ENCODE measurements around the gene RD3L. TPM values are rescaled to one million over a fixed set of nuclear protein-coding genes. Genes with fewer than 3 reads are reported as not detected.
"Not testable (repeated sequence)": the region's sequence is repeated elsewhere in the genome, so short reads cannot be mapped to it uniquely, and the experiment has no call there.

The RD3L gene
- total RNA-seq = not detected

- Mint-ChIP-seq H3K9me3 (no peaks in the 10 kb centered on the region), H3K27me3 (ENCODE audit: low read depth) (peaks cover 45% of the 10 kb centered on the region), H3K27ac (no peak within 1 kb of the TSS), H3K36me3 (ENCODE audit: insufficient read depth in 2 of 2) (no peaks in the 10 kb centered on the region), H3K4me3 (no peak within 1 kb of the TSS), H3K4me1 (ENCODE audit: low read depth) (no peaks in the 10 kb centered on the region)
- DNase-seq (no peak), ATAC-seq (replicated peaks in 1 of 2) (no peak)
Measured at GRCh38 chr14:103941973-103942736, at the start of gene RD3L. Gene RD3L, minus strand, starts transcription at chr14:103942529. Its CDS starts 834 bp downstream, at chr14:103941695.

GRCh38 chr14:103989964-103990363 lies 47.6 kb upstream of the RD3L start:
- peaks cover 5 to 6% of the 10 kb centered on the region in 2 donors for H3K36me3 Mint-ChIP-seq (ENCODE audit: insufficient read depth in 2 of 2)
- DNase-seq (no peak), ATAC-seq (replicated peaks in 1 of 2) (no peak)
- no peak overlapping the region for H3K4me3 Mint-ChIP-seq
- no peak overlapping the region for H3K27ac Mint-ChIP-seq
- H3K27me3 Mint-ChIP-seq (ENCODE audit: low read depth) = peaks cover 33% of the 10 kb centered on the region
- H3K4me1 Mint-ChIP-seq (ENCODE audit: low read depth) = no peaks in the 10 kb centered on the region
- H3K9me3 Mint-ChIP-seq = peaks cover 3 to 7% of the 10 kb centered on the region in 2 donors

GRCh38 chr14:103989034-103989433 lies 46.7 kb upstream of the RD3L start:
- H3K4me1 Mint-ChIP-seq (ENCODE audit: low read depth) = no peaks in the 10 kb centered on the region
- DNase-seq = no peak
- no peak overlapping the region for H3K4me3 Mint-ChIP-seq
- no peak overlapping the region for H3K27ac Mint-ChIP-seq
- peaks cover 33% of the 10 kb centered on the region for H3K27me3 Mint-ChIP-seq (ENCODE audit: low read depth)
- peaks cover 3 to 7% of the 10 kb centered on the region in 2 donors for H3K9me3 Mint-ChIP-seq
- ATAC-seq (replicated peaks in 1 of 2) = no peak
- peaks cover 5 to 6% of the 10 kb centered on the region in 2 donors for H3K36me3 Mint-ChIP-seq (ENCODE audit: insufficient read depth in 2 of 2)

DNA sequence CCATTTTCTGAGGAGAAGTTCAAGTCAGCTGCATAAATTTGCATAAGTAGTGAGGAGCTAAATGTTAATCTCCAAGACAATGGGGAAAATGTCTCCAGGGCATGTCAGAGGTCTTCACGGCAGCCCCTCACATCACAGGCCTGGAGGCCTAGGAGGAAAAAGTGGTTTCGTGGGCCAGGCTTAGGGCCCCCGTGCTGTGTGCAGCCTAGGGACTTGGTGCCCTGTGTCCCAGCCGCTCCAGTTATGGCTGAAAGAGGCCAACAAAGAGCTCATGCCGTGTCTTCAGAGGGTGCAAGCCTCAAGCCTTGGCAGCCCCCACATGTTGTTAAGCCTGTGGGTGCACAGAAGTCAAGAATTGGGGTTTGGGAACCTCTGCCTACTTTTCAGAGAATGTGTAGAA lies 41.9 kb upstream of the RD3L start:
- Mint-ChIP-seq H3K36me3 (ENCODE audit: insufficient read depth in 2 of 2) (peaks cover 2% of the 10 kb centered on the region in 2 donors), H3K9me3 (peaks cover 2% of the 10 kb centered on the region in 2 donors), H3K4me3 (no peak overlapping the region), H3K27me3 (ENCODE audit: low read depth) (peaks cover 29% of the 10 kb centered on the region), H3K4me1 (ENCODE audit: low read depth) (no peaks in the 10 kb centered on the region), H3K27ac (no peak overlapping the region)
- DNase-seq = no peak
- ATAC-seq (replicated peaks in 1 of 2) = no peak

GRCh38 chr14:103980623-103981238 lies 38.4 kb upstream of the RD3L start:
- H3K4me3 Mint-ChIP-seq = not testable (repeated sequence)

GRCh38 chr14:103974575-103974974 lies 32.2 kb upstream of the RD3L start:
- ATAC-seq (replicated peaks in 1 of 2) (no peak), DNase-seq (no peak)
- Mint-ChIP-seq H3K27ac (no peak overlapping the region), H3K4me3 (no peak overlapping the region), H3K36me3 (ENCODE audit: insufficient read depth in 2 of 2) (no peaks in the 10 kb centered on the region), H3K27me3 (ENCODE audit: low read depth) (peaks cover 13% of the 10 kb centered on the region), H3K4me1 (ENCODE audit: low read depth) (no peaks in the 10 kb centered on the region), H3K9me3 (no peaks in the 10 kb centered on the region)

More at GRCh38 chr14:103980623-103981238, 38.4 kb upstream of the RD3L start:
- peak; percentile 2 to 10 for DNase-seq
- H3K27me3 Mint-ChIP-seq (ENCODE audit: low read depth) = peaks cover 16% of the 10 kb centered on the region
- H3K36me3 Mint-ChIP-seq (ENCODE audit: insufficient read depth in 2 of 2); ATAC-seq (replicated peaks in 1 of 2); H3K9me3 Mint-ChIP-seq; H3K4me1 Mint-ChIP-seq (ENCODE audit: low read depth); H3K27ac Mint-ChIP-seq: not testable (repeated sequence)

DNA sequence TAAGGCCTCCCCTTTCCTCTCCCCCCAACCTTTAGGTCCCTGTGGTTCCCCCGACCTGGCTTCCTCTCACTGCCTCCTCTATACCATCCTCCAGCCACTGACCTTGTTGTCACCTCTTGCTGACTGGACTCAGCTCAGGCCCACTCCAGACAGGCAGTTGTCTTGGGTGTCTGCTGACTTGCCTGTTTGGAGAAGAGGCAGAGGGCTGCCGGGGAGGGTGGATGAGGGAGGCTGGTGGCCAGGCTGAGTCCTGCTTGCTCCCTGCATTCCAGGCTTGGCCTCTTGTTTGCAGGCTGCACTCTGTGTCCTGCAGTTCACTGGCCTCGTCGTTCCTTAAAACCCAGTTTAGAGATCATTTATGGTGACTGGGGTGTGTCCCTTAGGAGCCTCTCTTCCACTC lies 31.0 kb upstream of the RD3L start:
- H3K9me3 Mint-ChIP-seq = no peaks in the 10 kb centered on the region
- ATAC-seq (replicated peaks in 1 of 2) = no peak
- no peaks in the 10 kb centered on the region for H3K4me1 Mint-ChIP-seq (ENCODE audit: low read depth)
- DNase-seq = no peak
- peaks cover 13% of the 10 kb centered on the region for H3K27me3 Mint-ChIP-seq (ENCODE audit: low read depth)
- no peak overlapping the region for H3K4me3 Mint-ChIP-seq
- H3K36me3 Mint-ChIP-seq (ENCODE audit: insufficient read depth in 2 of 2) = no peaks in the 10 kb centered on the region
- no peak overlapping the region for H3K27ac Mint-ChIP-seq

DNA sequence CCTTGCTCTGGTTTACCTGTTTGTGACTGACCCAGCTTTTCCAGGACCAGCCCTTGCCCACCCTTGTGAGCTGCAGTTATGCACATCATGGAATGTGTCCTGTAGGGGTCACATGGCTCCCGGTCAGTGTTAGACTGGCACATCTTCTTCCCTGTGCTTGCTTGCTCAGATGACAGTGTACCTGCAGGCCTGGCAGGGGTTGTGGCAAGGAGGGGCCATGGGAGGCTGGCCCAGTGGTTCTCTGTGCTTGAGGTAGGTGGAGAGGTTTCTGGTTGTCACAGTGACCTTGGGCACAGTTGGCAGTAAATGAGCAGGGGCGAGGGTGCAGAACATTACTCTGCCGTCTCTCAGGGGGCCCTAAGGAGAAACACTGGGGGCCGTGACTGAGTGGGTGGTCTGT lies 27.6 kb upstream of the RD3L start:
- H3K36me3 Mint-ChIP-seq (ENCODE audit: insufficient read depth in 2 of 2) = no peaks in the 10 kb centered on the region
- H3K4me3 Mint-ChIP-seq = no peak overlapping the region
- H3K27ac Mint-ChIP-seq = no peak overlapping the region
- no peaks in the 10 kb centered on the region for H3K9me3 Mint-ChIP-seq
- ATAC-seq (replicated peaks in 1 of 2) (no peak), DNase-seq (no peak)
- H3K27me3 Mint-ChIP-seq (ENCODE audit: low read depth) = peaks cover 7% of the 10 kb centered on the region
- H3K4me1 Mint-ChIP-seq (ENCODE audit: low read depth) = no peaks in the 10 kb centered on the region

- no peaks in the 10 kb centered on the region for H3K4me1 Mint-ChIP-seq (ENCODE audit: low read depth)
- no peaks in the 10 kb centered on the region for H3K9me3 Mint-ChIP-seq
- no peak for ATAC-seq (replicated peaks in 1 of 2)
- H3K4me3 Mint-ChIP-seq = no peak overlapping the region
- H3K27me3 Mint-ChIP-seq (ENCODE audit: low read depth) = peaks cover 3% of the 10 kb centered on the region
- no peak overlapping the region for H3K27ac Mint-ChIP-seq
- no peaks in the 10 kb centered on the region for H3K36me3 Mint-ChIP-seq (ENCODE audit: insufficient read depth in 2 of 2)
- DNase-seq = no peak
Measured at GRCh38 chr14:103966631-103967030, 24.3 kb upstream of the RD3L start.

GRCh38 chr14:103961928-103962578 lies 19.7 kb upstream of the RD3L start:
- no peak overlapping the region for H3K4me3 Mint-ChIP-seq
- no peaks in the 10 kb centered on the region for H3K4me1 Mint-ChIP-seq (ENCODE audit: low read depth)
- no peak for ATAC-seq (replicated peaks in 1 of 2)

DNA sequence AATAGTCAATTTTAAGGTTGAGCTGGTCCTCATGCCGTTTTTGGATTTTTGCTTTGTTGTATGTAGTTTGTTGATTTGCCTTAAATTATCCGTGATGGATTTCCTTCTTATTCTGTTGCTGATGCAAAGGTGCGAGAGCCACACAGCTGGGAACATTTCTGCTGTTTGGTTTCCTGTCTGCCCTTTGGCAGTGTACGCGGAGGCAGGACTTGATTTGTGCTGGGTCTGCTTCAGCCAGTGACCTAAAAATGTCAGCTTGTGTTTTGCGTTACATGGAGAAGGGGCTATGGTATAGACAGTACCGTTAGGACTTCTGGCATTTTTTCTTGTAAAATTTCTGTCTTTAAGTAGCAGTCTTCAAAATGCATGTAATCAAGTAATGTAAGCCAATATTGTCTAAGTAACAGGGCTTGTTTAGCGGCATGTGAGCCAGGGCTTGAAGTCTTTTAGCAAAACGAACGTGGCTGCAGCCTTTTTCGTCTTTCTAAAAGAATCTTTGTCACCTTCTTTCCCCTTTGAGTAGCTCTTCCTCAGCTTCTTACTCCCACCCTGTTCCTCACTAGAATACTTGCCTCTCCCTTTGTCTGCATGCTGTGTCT lies 18.2 kb upstream of the RD3L start:
- DNase-seq (no peak), ATAC-seq (replicated peaks in 1 of 2) (no peak)
- no peak overlapping the region for H3K4me3 Mint-ChIP-seq
- H3K9me3 Mint-ChIP-seq = no peaks in the 10 kb centered on the region
- H3K27ac Mint-ChIP-seq = no peak overlapping the region
- no peaks in the 10 kb centered on the region for H3K27me3 Mint-ChIP-seq (ENCODE audit: low read depth)
- no peaks in the 10 kb centered on the region for H3K4me1 Mint-ChIP-seq (ENCODE audit: low read depth)
- no peaks in the 10 kb centered on the region for H3K36me3 Mint-ChIP-seq (ENCODE audit: insufficient read depth in 2 of 2)

More at GRCh38 chr14:103961928-103962578, 19.7 kb upstream of the RD3L start:
- no peaks in the 10 kb centered on the region for H3K27me3 Mint-ChIP-seq (ENCODE audit: low read depth)
- no peaks in the 10 kb centered on the region for H3K9me3 Mint-ChIP-seq
- no peaks in the 10 kb centered on the region for H3K36me3 Mint-ChIP-seq (ENCODE audit: insufficient read depth in 2 of 2)
- no peak for DNase-seq
- H3K27ac Mint-ChIP-seq = no peak overlapping the region

DNA sequence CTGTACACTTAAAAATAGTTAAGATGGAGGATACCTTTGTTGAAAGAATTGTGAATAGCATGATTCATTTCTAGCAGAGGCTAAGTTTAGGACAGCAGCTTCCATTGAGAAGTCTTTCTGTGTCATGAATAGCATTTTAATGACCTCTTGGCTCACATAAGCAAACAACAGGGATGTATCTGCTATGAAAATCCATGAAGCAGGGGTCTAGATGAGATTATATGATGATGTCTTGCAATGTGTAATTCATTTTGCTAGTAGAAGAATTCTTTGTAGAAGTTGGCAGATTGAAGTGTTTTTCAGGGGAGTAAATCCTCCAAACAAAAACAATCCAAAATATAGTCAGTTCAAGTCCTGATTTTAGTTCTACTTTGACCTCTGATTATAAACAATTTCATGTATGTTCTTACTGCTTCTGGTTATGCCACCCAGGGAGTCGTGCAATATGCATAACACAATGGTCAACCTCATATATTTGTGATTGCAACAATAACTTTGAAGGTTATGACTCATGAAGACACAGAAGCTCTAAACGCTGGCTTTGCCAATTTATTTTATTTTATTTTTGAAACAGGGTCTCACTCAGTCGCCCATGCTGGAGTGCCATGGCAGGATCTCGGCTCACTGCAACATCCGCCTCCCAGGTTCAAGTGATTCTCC lies 6.9 kb upstream of the RD3L start:
- H3K27ac Mint-ChIP-seq = no peak overlapping the region
- no peak overlapping the region for H3K4me3 Mint-ChIP-seq
- DNase-seq (no peak), ATAC-seq (replicated peaks in 1 of 2) (no peak)
- H3K36me3 Mint-ChIP-seq (ENCODE audit: insufficient read depth in 2 of 2) = no peaks in the 10 kb centered on the region
- peaks cover 42% of the 10 kb centered on the region for H3K27me3 Mint-ChIP-seq (ENCODE audit: low read depth)
- H3K4me1 Mint-ChIP-seq (ENCODE audit: low read depth) = no peaks in the 10 kb centered on the region
- no peaks in the 10 kb centered on the region for H3K9me3 Mint-ChIP-seq

GRCh38 chr14:103948442-103948841 lies 6.1 kb upstream of the RD3L start:
- DNase-seq (no peak), ATAC-seq (replicated peaks in 1 of 2) (no peak)
- Mint-ChIP-seq H3K4me3 (no peak overlapping the region), H3K9me3 (no peaks in the 10 kb centered on the region), H3K27ac (no peak overlapping the region), H3K4me1 (ENCODE audit: low read depth) (no peaks in the 10 kb centered on the region), H3K27me3 (ENCODE audit: low read depth) (peaks cover 39% of the 10 kb centered on the region), H3K36me3 (ENCODE audit: insufficient read depth in 2 of 2) (no peaks in the 10 kb centered on the region)

Data from activated T-cell treated with anti-CD3 and anti-CD28 coated beads, Interleukin-2, amount 50 U/mL, for 72 hours (primary cell).